HG03066 (cell line): ENCODE data around the gene LCE3B.

Experiments used
- ATAC-seq: cut with Tn5 transposase; IDR thresholded peaks from one replicate; pipeline ENCODE4 v1.9.1; 2021; ENCODE audit warnings: low read depth; ENCODE audit not compliant: unreplicated experiment

LCE3B gene

DNA sequence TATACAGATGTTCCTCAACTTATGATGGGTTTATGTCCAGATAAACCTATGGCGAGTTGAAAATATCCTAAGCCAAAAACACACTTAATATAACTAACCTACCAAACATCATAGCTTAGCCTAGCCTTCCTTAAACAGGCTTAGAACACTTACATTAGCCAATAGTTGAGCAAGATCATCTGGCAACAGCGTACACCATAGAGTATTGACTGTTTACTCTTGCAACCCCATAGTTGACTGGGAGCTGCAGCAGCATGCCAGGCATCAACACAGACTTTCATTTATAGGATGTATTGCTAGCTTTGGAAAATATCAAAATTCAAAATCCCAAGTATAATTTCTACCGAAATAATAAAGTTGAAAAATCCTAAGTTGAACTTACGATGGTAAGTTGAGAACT is 44.1 kb downstream of the LCE3B start:
- ATAC-seq, result no peak

DNA sequence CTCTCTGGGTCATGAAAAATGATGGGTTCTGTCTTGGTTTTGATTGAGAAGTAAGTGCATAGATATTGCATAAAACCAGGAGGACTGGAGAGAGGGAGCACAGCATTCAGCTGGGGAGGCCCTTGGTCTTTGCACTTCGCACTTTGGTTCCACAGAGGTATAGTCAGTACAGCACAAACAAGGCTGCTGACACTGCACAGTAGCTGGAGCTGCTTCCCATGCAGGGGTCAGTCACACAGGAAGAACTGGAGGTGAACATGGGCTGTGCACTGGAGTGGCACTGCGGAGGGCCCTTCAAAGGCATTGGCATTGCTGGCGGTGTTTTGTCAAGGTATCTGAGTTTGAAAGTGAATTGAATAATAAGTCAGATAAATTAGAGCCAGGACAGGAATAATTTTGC is 45.0 kb downstream of the LCE3B start:
- no peak for ATAC-seq

DNA sequence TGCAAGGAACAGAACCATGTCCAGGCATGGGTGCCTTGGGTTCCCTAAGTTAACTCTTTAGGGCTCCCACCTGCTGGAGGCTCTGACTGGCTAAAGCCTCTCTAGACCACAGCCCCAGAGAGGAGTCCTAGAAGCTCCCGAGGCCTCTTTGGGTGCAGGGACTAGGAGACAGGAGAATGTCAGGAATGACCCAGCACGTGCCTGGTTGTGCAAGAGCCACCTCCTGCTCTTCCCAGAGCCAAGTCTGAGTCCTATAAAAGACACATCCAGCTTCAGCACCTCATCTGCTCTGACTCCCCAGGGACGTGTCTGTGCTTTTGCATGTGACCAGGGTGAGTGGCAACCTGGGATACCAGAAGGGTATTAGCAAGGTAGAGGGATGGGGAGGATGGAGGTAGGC is 49.5 kb downstream of the LCE3B start, which contains the start of gene LCE2D:
Gene LCE2D, plus strand, starts transcription at position 283 of the 400 bp plus-strand sequence. CDS start 726 bp downstream, outside the sequence.
- ATAC-seq, result no peak
